ENCODE data around the gene PPIL4.

GRCh38 chr6:149558029-149558428, 12.2 kb upstream of the PPIL4 start:
- TF ChIP-seq CTCF (IDR thresholded peaks at IDR 0.05) (no peak), EP300 (IDR thresholded peaks at IDR 0.05; ENCODE audit: low read depth) (no peak), POLR2AphosphoS5 (IDR thresholded peaks at IDR 0.05) (no peak)

All from transverse colon (tissue), 4 donors.